ENCODE data around the gene SLC25A29. TPM values are rescaled to one million over a fixed set of nuclear protein-coding genes. Genes with fewer than 3 reads are reported as not detected.

SLC25A29 gene
- total and polyA plus RNA-seq, 2 donors from 2014 or later: 88.5 to 152 TPM

DNA sequence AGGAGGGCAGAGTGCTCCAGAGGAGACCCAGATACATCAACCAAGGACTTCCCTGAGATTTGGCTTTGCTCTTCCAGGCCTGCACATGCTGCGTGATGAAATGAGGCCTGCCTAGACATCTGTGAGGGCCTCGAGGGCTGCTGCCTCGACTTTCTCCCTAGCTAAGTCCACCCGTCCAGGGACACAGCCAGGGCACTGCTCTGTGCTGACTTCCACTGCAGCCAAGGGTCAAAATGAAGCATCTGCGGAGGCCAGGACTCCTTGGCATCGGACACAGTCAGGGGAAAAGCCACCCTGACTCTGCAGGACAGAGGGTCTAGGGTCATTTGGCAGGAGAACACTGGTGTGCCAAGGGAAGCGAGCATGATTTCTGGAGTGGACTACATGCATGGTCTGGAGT lies 27.6 kb upstream of the SLC25A29 start:
- Histone ChIP-seq H3K36me3 (ENCODE audit: control insufficient read depth in 2 of 3, insufficient read depth in 3 of 3, low read length in 3 of 3) (peaks cover 0 to 9% (median 6%) of the 10 kb centered on the region in 3 donors), H3K27ac (ENCODE audit: low read depth in 2 of 2, low read length in 2 of 2) (no peak overlapping the region), H3K9me3 (ENCODE audit: control insufficient read depth in 2 of 3, insufficient read depth in 1 of 3, low read length in 3 of 3) (no peaks in the 10 kb centered on the region), H3K4me3 (ENCODE audit: low read length in 3 of 3) (no peak overlapping the region), H3K27me3 (ENCODE audit: control insufficient read depth, insufficient read depth, low read length) (no peaks in the 10 kb centered on the region), H3K4me1 (ENCODE audit: control insufficient read depth in 2 of 3, insufficient read depth in 2 of 3, low read depth in 1 of 3, low read length in 3 of 3) (peaks cover 0 to 12% (median 3%) of the 10 kb centered on the region in 3 donors), H3K9ac (ENCODE audit: low read length in 3 of 3) (no peak overlapping the region)
- DNase-seq (no peak), FAIRE-seq (no peak)
- TF ChIP-seq, protein P1, sequence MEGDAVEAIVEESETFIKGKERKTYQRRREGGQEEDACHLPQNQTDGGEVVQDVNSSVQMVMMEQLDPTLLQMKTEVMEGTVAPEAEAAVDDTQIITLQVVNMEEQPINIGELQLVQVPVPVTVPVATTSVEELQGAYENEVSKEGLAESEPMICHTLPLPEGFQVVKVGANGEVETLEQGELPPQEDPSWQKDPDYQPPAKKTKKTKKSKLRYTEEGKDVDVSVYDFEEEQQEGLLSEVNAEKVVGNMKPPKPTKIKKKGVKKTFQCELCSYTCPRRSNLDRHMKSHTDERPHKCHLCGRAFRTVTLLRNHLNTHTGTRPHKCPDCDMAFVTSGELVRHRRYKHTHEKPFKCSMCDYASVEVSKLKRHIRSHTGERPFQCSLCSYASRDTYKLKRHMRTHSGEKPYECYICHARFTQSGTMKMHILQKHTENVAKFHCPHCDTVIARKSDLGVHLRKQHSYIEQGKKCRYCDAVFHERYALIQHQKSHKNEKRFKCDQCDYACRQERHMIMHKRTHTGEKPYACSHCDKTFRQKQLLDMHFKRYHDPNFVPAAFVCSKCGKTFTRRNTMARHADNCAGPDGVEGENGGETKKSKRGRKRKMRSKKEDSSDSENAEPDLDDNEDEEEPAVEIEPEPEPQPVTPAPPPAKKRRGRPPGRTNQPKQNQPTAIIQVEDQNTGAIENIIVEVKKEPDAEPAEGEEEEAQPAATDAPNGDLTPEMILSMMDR (IDR thresholded peaks at IDR 0.05; ENCODE audit: borderline replicate concordance, extremely low read depth, insufficient read depth): no peak
- intact Hi-C loops (cut with DNase I): no loop called here

DNA sequence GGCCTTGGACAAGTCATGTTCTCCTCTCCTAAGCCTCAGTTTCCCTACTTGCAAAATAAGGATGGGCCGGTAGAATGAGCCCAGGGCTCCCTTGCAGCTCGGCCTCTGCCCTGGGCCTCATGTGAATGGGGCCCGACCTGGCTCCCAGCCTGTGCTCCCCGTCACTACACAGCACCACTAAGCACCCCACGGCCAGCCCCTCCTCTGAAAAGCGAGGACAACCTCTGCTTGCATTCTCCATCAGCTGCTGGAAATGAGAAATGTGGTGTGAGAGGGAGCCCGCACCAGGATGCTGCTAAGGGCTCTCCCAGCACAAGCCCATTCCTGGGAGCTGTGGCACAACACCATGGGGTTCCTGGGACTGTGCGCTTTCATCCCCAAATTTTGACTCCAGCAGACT lies 27.1 kb upstream of the SLC25A29 start:
- Histone ChIP-seq H3K27me3 (ENCODE audit: control insufficient read depth, insufficient read depth, low read length) (no peaks in the 10 kb centered on the region), H3K27ac (ENCODE audit: low read depth in 2 of 2, low read length in 2 of 2) (no peak overlapping the region), H3K9ac (ENCODE audit: low read length in 3 of 3) (no peak overlapping the region), H3K36me3 (ENCODE audit: control insufficient read depth in 2 of 3, insufficient read depth in 3 of 3, low read length in 3 of 3) (peaks cover 0 to 9% (median 6%) of the 10 kb centered on the region in 3 donors), H3K4me1 (ENCODE audit: control insufficient read depth in 2 of 3, insufficient read depth in 2 of 3, low read depth in 1 of 3, low read length in 3 of 3) (peaks cover 0 to 12% (median 3%) of the 10 kb centered on the region in 3 donors), H3K4me3 (ENCODE audit: low read length in 3 of 3) (no peak overlapping the region), H3K9me3 (ENCODE audit: control insufficient read depth in 2 of 3, insufficient read depth in 1 of 3, low read length in 3 of 3) (no peaks in the 10 kb centered on the region)
- DNase-seq: no peak
- no peak for FAIRE-seq
- TF ChIP-seq, protein P1 (IDR thresholded peaks at IDR 0.05; ENCODE audit: borderline replicate concordance, extremely low read depth, insufficient read depth): no peak
- intact Hi-C loops (cut with DNase I): no loop called here

DNA sequence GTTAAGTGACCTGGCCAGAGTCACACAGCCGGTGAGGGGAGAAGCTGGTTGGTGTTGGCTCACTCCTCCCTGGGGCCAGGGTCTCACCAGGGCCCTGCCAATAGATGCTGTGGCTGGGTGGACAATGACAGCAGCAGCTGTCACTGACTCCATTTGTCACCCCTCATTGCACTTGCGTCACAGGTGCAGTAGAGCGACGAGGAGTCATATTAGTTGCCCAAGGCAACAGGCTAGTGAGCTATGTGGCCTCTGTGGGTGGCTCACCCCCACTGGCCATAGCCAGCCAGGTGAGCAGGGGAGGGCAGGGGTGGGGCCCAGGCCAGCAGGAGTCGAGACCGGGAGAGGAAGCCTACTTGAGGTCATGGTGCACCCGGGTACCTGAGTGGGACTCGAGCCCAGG lies 26.6 kb upstream of the SLC25A29 start:
- intact Hi-C loops (cut with DNase I): no loop called here
- H3K9ac ChIP-seq (ENCODE audit: low read length in 3 of 3): no peak overlapping the region
- H3K27me3 ChIP-seq (ENCODE audit: control insufficient read depth, insufficient read depth, low read length): no peaks in the 10 kb centered on the region
- no peak overlapping the region for H3K4me3 ChIP-seq (ENCODE audit: low read length in 3 of 3)
- H3K36me3 ChIP-seq (ENCODE audit: control insufficient read depth in 2 of 3, insufficient read depth in 3 of 3, low read length in 3 of 3): peaks cover 0 to 9% (median 6%) of the 10 kb centered on the region in 3 donors
- DNase-seq (peak; percentile 48 to 88 (median 74)), FAIRE-seq (no peak)
- TF ChIP-seq, protein P1 (IDR thresholded peaks at IDR 0.05; ENCODE audit: borderline replicate concordance, extremely low read depth, insufficient read depth): no peak
- H3K27ac ChIP-seq (ENCODE audit: low read depth in 2 of 2, low read length in 2 of 2): peak overlapping the region in 1 of 2 donors; percentile 20
- H3K4me1 ChIP-seq (ENCODE audit: control insufficient read depth in 2 of 3, insufficient read depth in 2 of 3, low read depth in 1 of 3, low read length in 3 of 3): peaks cover 0 to 12% (median 3%) of the 10 kb centered on the region in 3 donors
- no peaks in the 10 kb centered on the region for H3K9me3 ChIP-seq (ENCODE audit: control insufficient read depth in 2 of 3, insufficient read depth in 1 of 3, low read length in 3 of 3)

Data from kidney (tissue), 14 donors.